Kidney (tissue), 14 donors: ENCODE measurements around the gene PFDN2. TPM values are rescaled to one million over a fixed set of nuclear protein-coding genes. Genes with fewer than 3 reads are reported as not detected.
"Not testable (repeated sequence)": the region's sequence is repeated elsewhere in the genome, so short reads cannot be mapped to it uniquely, and the experiment has no call there.

Experiments used
- DNase-seq, 5 donors: peaks; one replicate each; pipeline ENCODE4 v3.0.0-alpha.2; 2013 to 2020
- FAIRE-seq: peaks from 2 replicates; lab custom pipeline; 2012; peaks lifted over from hg19 to GRCh38; lab: Jason Lieb, UNC
- H3K27ac ChIP-seq, 2 donors: one replicate each; pipeline ENCODE4 v1.7.0; 2013; ENCODE audit warnings: low read depth in 2 of 2, low read length in 2 of 2, inconsistent platforms in 1 of 2
- H3K27me3 ChIP-seq: one replicate; pipeline ENCODE4 v1.7.1; 2013; ENCODE audit warnings: low read length, inconsistent platforms; ENCODE audit not compliant: control insufficient read depth, insufficient read depth
- H3K36me3 ChIP-seq, 3 donors: one replicate each; pipeline versions ENCODE4 v1.7.0 to v1.7.1; 2013; ENCODE audit warnings: low read length in 3 of 3, control low read depth in 1 of 3, inconsistent platforms in 1 of 3; ENCODE audit not compliant: insufficient read depth in 3 of 3, control insufficient read depth in 2 of 3
- H3K4me1 ChIP-seq, 3 donors: one replicate each; pipeline versions ENCODE4 v1.7.0 to v1.7.1; 2013; ENCODE audit warnings: low read length in 3 of 3, inconsistent platforms in 1 of 3, low read depth in 1 of 3; ENCODE audit not compliant: control insufficient read depth in 2 of 3, insufficient read depth in 2 of 3
- H3K4me3 ChIP-seq, 3 donors: one replicate each; pipeline versions ENCODE4 v1.7.0 to v1.8.1; 2013; ENCODE audit warnings: low read length in 3 of 3, control low read depth in 1 of 3, inconsistent platforms in 1 of 3
- H3K9ac ChIP-seq, 3 donors: one replicate each; pipeline versions ENCODE4 v1.7.0 to v1.7.1; 2013; ENCODE audit warnings: low read length in 3 of 3, control low read depth in 1 of 3, inconsistent platforms in 1 of 3
- H3K9me3 ChIP-seq, 3 donors: one replicate each; pipeline versions ENCODE4 v1.7.0 to v1.7.1; 2013; ENCODE audit warnings: low read length in 3 of 3, control low read depth in 1 of 3, inconsistent platforms in 1 of 3; ENCODE audit not compliant: control insufficient read depth in 2 of 3, insufficient read depth in 1 of 3
- CTCF ChIP-seq: IDR thresholded peaks from 3 replicates; pipeline ENCODE4 v1.5.1; 2012; ENCODE audit warnings: mild to moderate bottlenecking, moderate library complexity, borderline replicate concordance; ENCODE audit not compliant: insufficient read depth; ENCODE audit errors: extremely low read depth
- intact Hi-C: fragments of 100-400 bp; cut with DNase I; formaldehyde crosslinking; loops from one replicate; pipeline ENCODE4 v1.11.1; 2022
- polyA plus RNA-seq: library from polyadenylated mRNA; stranded (reverse); fragments of 350-450 nt; fragmentation: Illumina TruSeq; extraction: RNeasy Lipid Tissue Mini Kit (QIAGEN cat#74804); gene quantifications from one replicate; pipeline ENCODE4 v1.2.3, GENCODE V29; 2014; ENCODE audit warnings: low read depth, low replicate concordance; ENCODE audit not compliant: insufficient read depth
- total RNA-seq: library from RNA; stranded (reverse); fragmentation: NEBNext Ultra II Directional; extraction: Animal tissue kit (Norgen Biotek cat#: 25700); gene quantifications from one replicate; pipeline ENCODE4 v1.2.1, GENCODE V29; 2021
- donor health status: control.
- donor health status: control.
- donor health status: control.
- donor health status: control.
- donor health status: control.
- donor health status: DM: yes; HTN: yes; CAD: no.
- donor health status: Normal renal cell carcinoma (clear cell type).

The PFDN2 gene
- total and polyA plus RNA-seq, 2 donors from 2014 or later: 46.7 to 149 TPM

GRCh38 chr1:161066694-161067093 lies 51.1 kb downstream of the PFDN2 start:
- intact Hi-C loops: no loop called here
- no peak for TF ChIP-seq CTCF
- Histone ChIP-seq H3K27ac (no peak overlapping the region), H3K36me3 (no peaks in the 10 kb centered on the region), H3K9ac (no peak overlapping the region), H3K27me3 (no peaks in the 10 kb centered on the region), H3K4me3 (no peak overlapping the region), H3K4me1 (no peaks in the 10 kb centered on the region), H3K9me3 (no peaks in the 10 kb centered on the region)
- no peak for DNase-seq
- FAIRE-seq: no peak

- H3K27ac ChIP-seq, H3K4me1 ChIP-seq, H3K36me3 ChIP-seq, FAIRE-seq, intact Hi-C loops, DNase-seq, H3K27me3 ChIP-seq, H3K9me3 ChIP-seq, H3K4me3 ChIP-seq, H3K9ac ChIP-seq: not testable (repeated sequence)
These were observed 52.2 kb downstream of the PFDN2 start for GRCh38 chr1:161065681-161066080.

- H3K4me1 ChIP-seq, DNase-seq, H3K4me3 ChIP-seq, H3K27me3 ChIP-seq, H3K9me3 ChIP-seq, H3K36me3 ChIP-seq, FAIRE-seq, intact Hi-C loops, H3K27ac ChIP-seq, H3K9ac ChIP-seq: not testable (repeated sequence)
These were observed 53.9 kb downstream of the PFDN2 start for GRCh38 chr1:161063936-161064335.

- FAIRE-seq: no peak
- Histone ChIP-seq H3K4me3 (no peak overlapping the region), H3K9me3 (no peaks in the 10 kb centered on the region), H3K9ac (no peak overlapping the region), H3K27ac (no peak overlapping the region), H3K27me3 (no peaks in the 10 kb centered on the region), H3K4me1 (no peaks in the 10 kb centered on the region), H3K36me3 (no peaks in the 10 kb centered on the region)
- no peak for TF ChIP-seq CTCF
- DNase-seq: no peak
- intact Hi-C loops: no loop called here
These were observed 56.4 kb downstream of the PFDN2 start for GRCh38 chr1:161061419-161061818.

- no peaks in the 10 kb centered on the region for H3K36me3 ChIP-seq
- H3K27me3 ChIP-seq: no peaks in the 10 kb centered on the region
- FAIRE-seq: no peak
- intact Hi-C loops: no loop called here
- no peaks in the 10 kb centered on the region for H3K9me3 ChIP-seq
- H3K27ac ChIP-seq: no peak overlapping the region
- H3K9ac ChIP-seq: no peak overlapping the region
- H3K4me1 ChIP-seq: no peaks in the 10 kb centered on the region
- no peak for DNase-seq
- H3K4me3 ChIP-seq: no peak overlapping the region
- no peak for TF ChIP-seq CTCF
These were observed 58.5 kb downstream of the PFDN2 start for GRCh38 chr1:161059293-161059692.
